ENCODE data around the gene MPDZ. TPM values are rescaled to one million over a fixed set of nuclear protein-coding genes. Genes with fewer than 3 reads are reported as not detected.

Gene MPDZ
- total RNA-seq, 1 donor from 2014 or later: 70.7 TPM

- peaks cover 44% of the 10 kb centered on the region for H3K36me3 ChIP-seq
- no peak for TF ChIP-seq CTCF (IDR thresholded peaks at IDR 0.05; ENCODE audit: borderline replicate concordance)
- no peaks in the 10 kb centered on the region for H3K27me3 ChIP-seq (ENCODE audit: low read depth)
- DNase-seq: no peak
- no peaks in the 10 kb centered on the region for H3K9me3 ChIP-seq (replicated peaks)
- H3K4me1 ChIP-seq: no peaks in the 10 kb centered on the region
- H3K4me3 ChIP-seq: no peak overlapping the region
- intact Hi-C loops (cut with micrococcal nuclease): no loop called here
- no peak overlapping the region for H3K27ac ChIP-seq (replicated peaks)
Observed at GRCh38 chr9:13166996-13167395, 112.5 kb downstream of the MPDZ start.

- Histone ChIP-seq H3K27me3 (ENCODE audit: low read depth) (no peaks in the 10 kb centered on the region), H3K4me3 (no peak overlapping the region), H3K36me3 (peaks cover 52% of the 10 kb centered on the region), H3K4me1 (no peaks in the 10 kb centered on the region), H3K9me3 (replicated peaks) (no peaks in the 10 kb centered on the region), H3K27ac (replicated peaks) (no peak overlapping the region)
- TF ChIP-seq CTCF (IDR thresholded peaks at IDR 0.05; ENCODE audit: borderline replicate concordance): no peak
- intact Hi-C loops (cut with micrococcal nuclease): no loop called here
- DNase-seq: no peak
Observed at GRCh38 chr9:13165956-13166355, 113.5 kb downstream of the MPDZ start.

- TF ChIP-seq CTCF (IDR thresholded peaks at IDR 0.05; ENCODE audit: borderline replicate concordance): no peak
- no peaks in the 10 kb centered on the region for H3K9me3 ChIP-seq (replicated peaks)
- H3K36me3 ChIP-seq: peaks cover 49% of the 10 kb centered on the region
- H3K4me3 ChIP-seq: no peak overlapping the region
- intact Hi-C loops (cut with micrococcal nuclease): no loop called here
- H3K27me3 ChIP-seq (ENCODE audit: low read depth): no peaks in the 10 kb centered on the region
- no peak overlapping the region for H3K27ac ChIP-seq (replicated peaks)
- DNase-seq: no peak
- no peaks in the 10 kb centered on the region for H3K4me1 ChIP-seq
Observed at GRCh38 chr9:13165236-13165945, 114.1 kb downstream of the MPDZ start.

- intact Hi-C loops (cut with micrococcal nuclease): no loop called here
- no peaks in the 10 kb centered on the region for H3K4me1 ChIP-seq
- no peak for DNase-seq
- H3K9me3 ChIP-seq (replicated peaks): no peaks in the 10 kb centered on the region
- H3K36me3 ChIP-seq: peaks cover 46% of the 10 kb centered on the region
- no peak overlapping the region for H3K27ac ChIP-seq (replicated peaks)
- no peak overlapping the region for H3K4me3 ChIP-seq
- TF ChIP-seq CTCF (IDR thresholded peaks at IDR 0.05; ENCODE audit: borderline replicate concordance): no peak
- no peaks in the 10 kb centered on the region for H3K27me3 ChIP-seq (ENCODE audit: low read depth)
Observed at GRCh38 chr9:13163946-13164345, 115.5 kb downstream of the MPDZ start.

GRCh38 chr9:13163287-13163686 is 116.2 kb downstream of the MPDZ start:
- no peak overlapping the region for H3K27ac ChIP-seq (replicated peaks)
- no peaks in the 10 kb centered on the region for H3K4me1 ChIP-seq
- no peak for TF ChIP-seq CTCF (IDR thresholded peaks at IDR 0.05; ENCODE audit: borderline replicate concordance)
- no peaks in the 10 kb centered on the region for H3K27me3 ChIP-seq (ENCODE audit: low read depth)
- no peaks in the 10 kb centered on the region for H3K9me3 ChIP-seq (replicated peaks)
- H3K36me3 ChIP-seq: peaks cover 48% of the 10 kb centered on the region
- intact Hi-C loops (cut with micrococcal nuclease): no loop called here
- H3K4me3 ChIP-seq: no peak overlapping the region
- no peak for DNase-seq

All from left ventricle myocardium inferior (tissue), 1 donor.